ENCODE data around the gene ELL.

- TF ChIP-seq CTCF (IDR thresholded peaks at IDR 0.05; ENCODE audit: poor library complexity, severe bottlenecking) (no peak), TAF1 (IDR thresholded peaks at IDR 0.05; ENCODE audit: low read depth) (no peak), POLR2AphosphoS5 (IDR thresholded peaks at IDR 0.05) (no peak), MXI1 (conservative IDR thresholded peaks at IDR 0.05; ENCODE audit: poor library complexity, severe bottlenecking) (no peak), EZH2 (IDR thresholded peaks at IDR 0.05; ENCODE audit: borderline replicate concordance, insufficient read depth, low read length, poor library complexity, severe bottlenecking) (no peak)
Measured at GRCh38 chr19:18507727-18508440, 14.0 kb downstream of the ELL start.
